ENCODE measurements around the gene ATP6V1C2. TPM values are rescaled to one million over a fixed set of nuclear protein-coding genes. Genes with fewer than 3 reads are reported as not detected.

The ATP6V1C2 gene
- total and polyA plus RNA-seq, 9 donors, result 1.1 to 5.8 (median 2.2) TPM

DNA sequence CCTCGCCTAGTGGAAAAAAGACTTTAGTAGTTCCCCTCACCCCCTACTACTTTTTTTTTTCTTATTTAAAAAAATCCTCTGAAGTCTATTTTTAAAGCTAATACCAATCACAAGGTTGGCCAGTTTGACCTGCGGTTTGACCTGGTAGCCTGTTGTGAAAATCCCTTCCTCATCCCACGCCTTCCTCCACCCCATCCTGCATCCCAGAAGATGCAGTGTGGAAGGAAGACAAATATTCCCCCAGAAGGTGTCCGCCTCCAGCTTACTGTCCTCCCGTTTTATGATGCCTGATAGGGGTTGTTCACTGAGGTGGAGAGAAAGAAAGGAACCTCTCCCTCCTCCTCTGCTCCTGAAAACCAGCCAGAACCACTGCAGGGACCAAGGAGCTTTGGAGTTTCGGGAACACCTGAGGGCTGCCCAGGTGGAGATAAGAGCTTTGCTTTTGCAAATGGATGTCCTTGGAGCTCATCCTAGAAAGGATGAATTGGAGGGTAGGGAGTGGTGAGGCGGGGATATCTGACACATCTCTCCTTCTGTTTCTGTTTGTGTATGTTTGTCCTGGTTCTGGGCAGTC is 909 bp downstream of the ATP6V1C2 start:
- no CpG with 5 or more reads among the region's 7 CpGs for WGBS (ENCODE audit: insufficient coverage)
- Histone ChIP-seq H3K4me1 (ENCODE audit: control insufficient read depth, insufficient read depth, low read length) (peaks cover 8% of the 10 kb centered on the region), H3K36me3 (ENCODE audit: control insufficient read depth, insufficient read depth, low read length) (no peaks in the 10 kb centered on the region), H3K9me3 (replicated peaks; ENCODE audit: control insufficient read depth, low read depth, low read length) (no peaks in the 10 kb centered on the region), H3K27me3 (ENCODE audit: control insufficient read depth, insufficient read depth, low read length) (peaks cover 75% of the 10 kb centered on the region), H3K4me3 (ENCODE audit: low read length) (no peak overlapping the region), H3K27ac (ENCODE audit: low read length) (no peak overlapping the region)
- DNase-seq, result no peak

DNA sequence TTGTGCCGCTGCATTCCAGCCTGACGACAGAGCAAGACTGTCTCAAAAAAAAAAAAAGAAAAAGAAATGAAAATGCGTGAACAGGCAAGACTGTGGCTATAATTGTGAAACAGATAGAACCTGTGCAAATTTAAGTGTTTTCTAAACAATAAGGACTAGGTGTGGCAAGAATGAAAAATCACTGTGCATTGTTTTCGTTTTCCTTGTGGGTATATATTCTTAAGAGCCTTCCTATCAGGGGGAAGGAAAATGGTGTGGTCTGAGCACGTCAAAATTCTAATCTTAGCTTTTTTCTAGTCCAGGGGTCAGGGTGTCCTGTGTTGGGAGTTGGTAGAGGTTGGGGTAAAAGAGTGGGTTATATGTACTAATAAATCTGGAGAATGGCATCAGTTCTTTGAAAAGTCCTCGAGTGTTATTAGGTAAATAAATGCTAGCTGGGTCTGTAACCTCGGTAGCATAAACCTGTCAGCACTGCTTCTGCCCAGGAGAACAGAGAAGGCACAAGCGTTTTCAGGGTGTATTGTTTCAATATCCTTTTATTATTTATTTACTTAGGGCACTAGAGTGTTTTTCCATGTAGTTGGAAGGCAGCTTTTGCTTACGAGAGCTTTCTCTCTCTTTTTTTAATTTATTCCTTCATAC is 11.6 kb downstream of the ATP6V1C2 start:
- H3K27me3 ChIP-seq (ENCODE audit: control insufficient read depth, insufficient read depth, low read length), result peaks cover 6% of the 10 kb centered on the region
- H3K4me3 ChIP-seq (ENCODE audit: low read length), result no peak overlapping the region
- H3K36me3 ChIP-seq (ENCODE audit: control insufficient read depth, insufficient read depth, low read length), result no peaks in the 10 kb centered on the region
- DNase-seq, result no peak
- WGBS (ENCODE audit: insufficient coverage), result 42% methylated on average over 5 of the region's 9 CpGs
- H3K27ac ChIP-seq (ENCODE audit: low read length), result no peak overlapping the region
- no peaks in the 10 kb centered on the region for H3K9me3 ChIP-seq (replicated peaks; ENCODE audit: control insufficient read depth, low read depth, low read length)
- no peaks in the 10 kb centered on the region for H3K4me1 ChIP-seq (ENCODE audit: control insufficient read depth, insufficient read depth, low read length)

DNA sequence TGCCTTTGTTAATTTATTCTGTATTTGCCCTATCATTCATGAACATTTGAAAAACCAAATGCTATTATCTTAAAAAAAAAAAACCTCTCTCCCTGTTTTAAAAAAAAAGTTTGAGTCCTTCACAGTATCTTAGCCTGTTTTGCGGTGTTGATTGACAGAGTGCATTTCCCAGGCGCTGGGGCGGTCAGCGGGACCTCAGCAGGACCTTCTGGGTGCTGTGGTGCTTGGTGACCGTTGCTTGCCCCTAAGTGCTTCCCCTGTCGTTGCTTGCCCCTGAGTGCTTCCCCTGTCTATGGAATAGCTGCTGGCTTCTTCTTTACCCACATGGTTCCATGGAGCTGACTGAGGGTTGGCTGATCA is 12.1 kb downstream of the ATP6V1C2 start:
- Histone ChIP-seq H3K36me3 (ENCODE audit: control insufficient read depth, insufficient read depth, low read length) (no peaks in the 10 kb centered on the region), H3K9me3 (replicated peaks; ENCODE audit: control insufficient read depth, low read depth, low read length) (no peaks in the 10 kb centered on the region), H3K4me1 (ENCODE audit: control insufficient read depth, insufficient read depth, low read length) (no peaks in the 10 kb centered on the region), H3K27me3 (ENCODE audit: control insufficient read depth, insufficient read depth, low read length) (peaks cover 6% of the 10 kb centered on the region), H3K27ac (ENCODE audit: low read length) (no peak overlapping the region), H3K4me3 (ENCODE audit: low read length) (no peak overlapping the region)
- DNase-seq, result no peak
- 43% methylated on average over 6 of the region's 6 CpGs for WGBS (ENCODE audit: insufficient coverage)

DNA sequence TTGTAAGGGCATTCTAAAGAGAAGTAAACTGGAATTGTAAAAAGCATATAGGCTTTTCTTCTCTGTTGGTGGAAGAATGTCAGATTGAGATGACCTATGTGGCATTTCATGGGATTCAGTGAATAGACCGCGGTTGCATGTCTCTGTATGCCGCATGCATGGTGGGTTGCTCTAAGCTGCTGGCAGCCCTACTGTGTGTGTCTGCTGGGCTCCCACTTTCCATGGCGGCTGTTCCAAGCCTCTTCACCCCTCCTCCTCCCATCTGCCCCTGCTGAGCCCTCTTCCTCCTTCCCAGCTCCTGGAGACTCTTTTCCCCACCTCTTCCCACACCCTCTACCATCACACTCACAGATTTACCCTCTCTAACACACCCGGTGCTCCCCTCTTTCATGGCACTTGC is 12.6 kb downstream of the ATP6V1C2 start:
- 82% methylated on average over 4 of the region's 5 CpGs for WGBS (ENCODE audit: insufficient coverage)
- Histone ChIP-seq H3K4me3 (ENCODE audit: low read length) (no peak overlapping the region), H3K27me3 (ENCODE audit: control insufficient read depth, insufficient read depth, low read length) (peaks cover 6% of the 10 kb centered on the region), H3K9me3 (replicated peaks; ENCODE audit: control insufficient read depth, low read depth, low read length) (no peaks in the 10 kb centered on the region), H3K36me3 (ENCODE audit: control insufficient read depth, insufficient read depth, low read length) (no peaks in the 10 kb centered on the region), H3K4me1 (ENCODE audit: control insufficient read depth, insufficient read depth, low read length) (no peaks in the 10 kb centered on the region), H3K27ac (ENCODE audit: low read length) (no peak overlapping the region)
- no peak for DNase-seq

DNA sequence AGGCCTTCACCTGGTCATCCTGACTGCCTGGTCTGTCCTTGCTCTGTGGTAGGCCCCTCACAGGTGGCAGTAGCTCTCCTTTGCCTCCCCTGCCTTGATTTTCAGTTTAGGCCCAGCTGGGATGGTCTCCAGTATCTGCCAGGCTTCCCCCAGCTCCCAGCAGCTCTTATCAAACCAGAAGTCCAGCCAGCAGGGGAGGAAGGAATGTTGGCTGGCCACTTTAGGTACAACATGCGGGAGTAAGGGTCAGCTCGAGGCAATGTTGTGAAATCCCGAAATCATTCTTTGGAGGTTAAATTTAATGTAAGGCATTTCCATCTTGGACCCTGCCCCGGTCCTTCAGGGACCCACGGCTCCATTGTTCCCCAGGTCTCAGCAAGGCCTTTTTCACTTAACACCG is 16.8 kb downstream of the ATP6V1C2 start:
- WGBS (ENCODE audit: insufficient coverage), result 89% methylated on average over 3 of the region's 6 CpGs
- H3K9me3 ChIP-seq (replicated peaks; ENCODE audit: control insufficient read depth, low read depth, low read length), result no peaks in the 10 kb centered on the region
- peaks cover 6% of the 10 kb centered on the region for H3K27me3 ChIP-seq (ENCODE audit: control insufficient read depth, insufficient read depth, low read length)
- H3K27ac ChIP-seq (ENCODE audit: low read length), result no peak overlapping the region
- H3K4me1 ChIP-seq (ENCODE audit: control insufficient read depth, insufficient read depth, low read length), result no peaks in the 10 kb centered on the region
- H3K4me3 ChIP-seq (ENCODE audit: low read length), result no peak overlapping the region
- no peak for DNase-seq
- H3K36me3 ChIP-seq (ENCODE audit: control insufficient read depth, insufficient read depth, low read length), result no peaks in the 10 kb centered on the region

DNA sequence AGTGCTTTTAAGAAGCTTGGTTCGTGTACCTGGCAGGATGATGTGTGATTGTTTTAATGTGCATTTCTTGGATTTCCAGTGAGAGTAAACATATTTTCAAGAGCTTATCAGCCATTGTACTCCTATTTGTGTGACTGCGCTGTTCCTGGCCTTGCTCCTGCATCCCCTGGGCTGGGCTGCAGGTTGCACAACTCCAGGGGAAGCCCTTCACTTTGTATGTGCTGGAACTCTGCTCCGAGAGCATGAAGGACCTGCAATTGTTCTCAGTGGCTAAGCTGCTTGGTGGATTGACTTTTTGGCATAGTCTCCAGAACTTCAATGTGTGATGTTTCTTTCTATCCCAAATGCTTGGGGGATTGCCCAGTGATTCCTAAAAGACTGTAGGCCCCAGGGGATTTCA is 18.8 kb downstream of the ATP6V1C2 start:
- H3K4me1 ChIP-seq (ENCODE audit: control insufficient read depth, insufficient read depth, low read length), result no peaks in the 10 kb centered on the region
- H3K4me3 ChIP-seq (ENCODE audit: low read length), result no peak overlapping the region
- H3K27ac ChIP-seq (ENCODE audit: low read length), result no peak overlapping the region
- H3K36me3 ChIP-seq (ENCODE audit: control insufficient read depth, insufficient read depth, low read length), result no peaks in the 10 kb centered on the region
- no peaks in the 10 kb centered on the region for H3K27me3 ChIP-seq (ENCODE audit: control insufficient read depth, insufficient read depth, low read length)
- 83% methylated on average over 2 of the region's 3 CpGs for WGBS (ENCODE audit: insufficient coverage)
- no peaks in the 10 kb centered on the region for H3K9me3 ChIP-seq (replicated peaks; ENCODE audit: control insufficient read depth, low read depth, low read length)
- DNase-seq, result no peak

DNA sequence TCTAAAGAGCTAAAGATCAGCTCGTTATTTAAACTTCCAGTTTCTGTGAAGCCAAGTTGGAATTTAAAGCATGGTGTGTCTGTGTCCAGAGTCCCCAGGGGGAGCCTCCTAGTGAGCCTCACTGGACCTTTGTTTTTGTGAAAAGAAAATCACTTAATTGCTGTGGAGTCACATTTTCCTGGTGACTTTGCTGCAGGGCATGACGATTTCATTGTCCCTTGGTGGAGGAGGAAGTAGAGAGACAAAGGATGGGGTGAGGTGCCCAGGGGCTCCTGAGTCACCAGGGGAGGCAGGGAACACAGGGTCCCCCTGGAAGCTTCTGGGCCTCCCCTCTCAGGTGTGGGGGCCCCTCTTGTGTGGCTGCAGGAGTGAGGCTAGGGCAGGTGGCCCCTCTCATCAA is 19.7 kb downstream of the ATP6V1C2 start:
- Histone ChIP-seq H3K4me3 (ENCODE audit: low read length) (no peak overlapping the region), H3K27me3 (ENCODE audit: control insufficient read depth, insufficient read depth, low read length) (no peaks in the 10 kb centered on the region), H3K36me3 (ENCODE audit: control insufficient read depth, insufficient read depth, low read length) (no peaks in the 10 kb centered on the region), H3K27ac (ENCODE audit: low read length) (no peak overlapping the region), H3K4me1 (ENCODE audit: control insufficient read depth, insufficient read depth, low read length) (no peaks in the 10 kb centered on the region), H3K9me3 (replicated peaks; ENCODE audit: control insufficient read depth, low read depth, low read length) (no peaks in the 10 kb centered on the region)
- 61% methylated on average over 2 of the region's 2 CpGs for WGBS (ENCODE audit: insufficient coverage)
- DNase-seq, result no peak

DNA sequence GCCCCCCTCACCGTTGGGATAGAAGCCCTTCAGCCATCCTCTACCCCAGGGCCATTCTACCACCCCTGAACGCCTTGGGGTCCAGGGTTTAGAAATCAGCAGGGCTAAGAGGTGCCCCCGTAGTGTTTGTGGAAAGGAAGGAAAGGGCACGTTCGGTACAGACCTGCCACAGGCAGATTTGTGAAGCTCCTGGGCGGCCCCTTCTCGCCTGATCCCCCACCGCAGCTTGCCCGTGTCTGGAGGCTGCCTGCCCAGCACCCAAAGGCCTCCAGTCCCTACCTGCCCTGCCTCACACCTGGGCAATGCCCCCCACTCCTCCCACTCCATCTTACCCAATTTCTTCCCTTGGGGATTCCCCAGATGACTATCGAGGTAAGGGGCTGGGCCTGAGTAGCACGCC is 21.2 kb downstream of the ATP6V1C2 start:
- Histone ChIP-seq H3K27ac (ENCODE audit: low read length) (no peak overlapping the region), H3K4me3 (ENCODE audit: low read length) (no peak overlapping the region), H3K36me3 (ENCODE audit: control insufficient read depth, insufficient read depth, low read length) (no peaks in the 10 kb centered on the region), H3K27me3 (ENCODE audit: control insufficient read depth, insufficient read depth, low read length) (no peaks in the 10 kb centered on the region), H3K4me1 (ENCODE audit: control insufficient read depth, insufficient read depth, low read length) (no peaks in the 10 kb centered on the region), H3K9me3 (replicated peaks; ENCODE audit: control insufficient read depth, low read depth, low read length) (no peaks in the 10 kb centered on the region)
- WGBS (ENCODE audit: insufficient coverage), result 86% methylated on average over 7 of the region's 11 CpGs
- DNase-seq, result no peak

DNA sequence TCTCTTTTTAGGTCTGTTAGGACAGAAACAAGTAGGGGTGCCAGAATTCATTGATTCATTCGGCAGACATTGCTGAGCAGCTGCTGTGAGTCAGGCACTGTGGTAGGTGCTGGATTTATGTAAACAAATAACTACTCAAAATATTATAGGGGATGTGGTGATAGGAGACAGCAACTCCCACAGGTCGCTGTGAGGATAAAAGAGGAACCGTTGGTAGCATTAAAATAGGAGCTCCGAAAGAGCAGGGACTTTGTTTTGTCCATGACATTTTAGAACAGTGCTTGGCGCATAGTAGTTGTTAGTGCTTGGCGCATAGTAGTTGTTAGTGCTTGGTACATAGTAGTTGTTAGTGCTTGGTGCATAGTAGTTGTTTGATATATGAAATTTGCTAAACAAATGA is 29.2 kb downstream of the ATP6V1C2 start:
- WGBS (ENCODE audit: insufficient coverage), result 84% methylated on average over 4 of the region's 6 CpGs
- H3K4me3 ChIP-seq (ENCODE audit: low read length), result no peak overlapping the region
- no peak overlapping the region for H3K27ac ChIP-seq (ENCODE audit: low read length)
- H3K9me3 ChIP-seq (replicated peaks; ENCODE audit: control insufficient read depth, low read depth, low read length), result no peaks in the 10 kb centered on the region
- no peaks in the 10 kb centered on the region for H3K4me1 ChIP-seq (ENCODE audit: control insufficient read depth, insufficient read depth, low read length)
- H3K27me3 ChIP-seq (ENCODE audit: control insufficient read depth, insufficient read depth, low read length), result peaks cover 3% of the 10 kb centered on the region
- no peaks in the 10 kb centered on the region for H3K36me3 ChIP-seq (ENCODE audit: control insufficient read depth, insufficient read depth, low read length)
- DNase-seq, result no peak

DNA sequence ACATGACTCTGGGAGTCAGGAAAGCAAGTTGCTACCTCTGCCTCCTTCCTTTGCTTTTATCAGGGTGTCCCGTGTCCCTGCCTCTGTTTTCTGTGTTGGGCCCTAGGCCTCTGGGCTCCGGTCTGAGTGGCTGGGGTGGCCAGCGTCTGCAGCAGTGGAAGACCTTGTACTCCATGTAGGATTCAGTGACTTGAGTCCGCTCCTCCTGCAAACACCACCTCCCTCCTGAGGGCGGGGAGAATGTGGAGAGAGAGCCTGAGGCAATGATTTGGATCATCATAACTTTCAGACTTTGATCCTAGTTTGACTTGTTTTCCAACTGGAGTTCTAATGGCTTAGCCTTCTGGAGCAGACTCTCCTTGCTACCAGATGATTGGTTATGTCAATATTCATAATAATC is 30.8 kb downstream of the ATP6V1C2 start:
- no peaks in the 10 kb centered on the region for H3K9me3 ChIP-seq (replicated peaks; ENCODE audit: control insufficient read depth, low read depth, low read length)
- no peaks in the 10 kb centered on the region for H3K36me3 ChIP-seq (ENCODE audit: control insufficient read depth, insufficient read depth, low read length)
- H3K4me3 ChIP-seq (ENCODE audit: low read length), result no peak overlapping the region
- peaks cover 3% of the 10 kb centered on the region for H3K27me3 ChIP-seq (ENCODE audit: control insufficient read depth, insufficient read depth, low read length)
- no CpG with 5 or more reads among the region's 5 CpGs for WGBS (ENCODE audit: insufficient coverage)
- no peak for DNase-seq
- no peak overlapping the region for H3K27ac ChIP-seq (ENCODE audit: low read length)
- no peaks in the 10 kb centered on the region for H3K4me1 ChIP-seq (ENCODE audit: control insufficient read depth, insufficient read depth, low read length)

DNA sequence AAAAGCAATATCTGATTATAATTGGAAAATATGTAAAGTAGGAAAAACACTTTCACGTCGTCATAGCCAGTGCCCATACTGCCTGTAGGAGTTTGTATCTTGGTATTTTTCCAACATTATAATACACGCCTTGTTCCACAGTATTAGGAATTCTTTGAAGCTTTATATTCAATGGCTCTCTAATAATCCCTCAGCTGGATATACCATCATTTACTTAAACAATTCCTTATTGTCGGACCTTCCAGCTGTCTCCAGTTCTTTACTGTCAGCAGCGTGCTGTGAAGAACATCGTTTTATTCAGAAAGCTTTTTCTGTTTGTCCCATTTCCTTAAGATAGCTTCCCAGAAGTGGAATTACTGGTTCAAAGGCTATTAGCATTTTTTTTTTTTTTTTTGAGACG is 31.7 kb downstream of the ATP6V1C2 start:
- 93% methylated on average over 3 of the region's 7 CpGs for WGBS (ENCODE audit: insufficient coverage)
- Histone ChIP-seq H3K4me3 (ENCODE audit: low read length) (no peak overlapping the region), H3K9me3 (replicated peaks; ENCODE audit: control insufficient read depth, low read depth, low read length) (no peaks in the 10 kb centered on the region), H3K27me3 (ENCODE audit: control insufficient read depth, insufficient read depth, low read length) (peaks cover 3% of the 10 kb centered on the region), H3K27ac (ENCODE audit: low read length) (no peak overlapping the region), H3K4me1 (ENCODE audit: control insufficient read depth, insufficient read depth, low read length) (no peaks in the 10 kb centered on the region), H3K36me3 (ENCODE audit: control insufficient read depth, insufficient read depth, low read length) (no peaks in the 10 kb centered on the region)
- peak; percentile 17 for DNase-seq
